Heart left ventricle (tissue), 13 donors: ENCODE measurements around the gene PRX.

Source experiments
- CTCF ChIP-seq, 12 donors: fragments of 200-600 bp; sonication (generic) in 4 of 12; IDR thresholded peaks; one replicate each; pipeline versions ENCODE4 v1.5.0 to v1.8.0; 2018 to 2022; ENCODE audit warnings: antibody characterized with exemption in 12 of 12, mild to moderate bottlenecking in 5 of 12
- POLR2A ChIP-seq, 2 donors: fragments of 450-650 bp; IDR thresholded peaks; one replicate each; pipeline ENCODE4 v1.6.1; 2017; ENCODE audit warnings: antibody characterized with exemption in 2 of 2, mild to moderate bottlenecking in 2 of 2, moderate library complexity in 2 of 2
- donor health status: ischemic (EF 13 %, LVEDD 7.1; RV severe dilation, severe dysfunction).
- donor health status: DM: no; HTN: yes; CAD: no.
- donor health status: DM: no; HTN: no; CAD: no.
- donor health status: ischemic (EF 25% LVEDD 6.9; RV normal size, moderate dysfunction).
- donor health status: ischemic (EF 25% LVEDD 5.7; RV mildly dilated, moderate dysfunction).
- donor health status: ischemic (EF 35%, LVEDD 5.7; RV mildly dilated, moderate dysfunction).
- donor health status: nonischemic (EF 11% LVEDD 7.7; RV severe dilation, severe dysfunction).
- donor health status: DM: yes; HTN: yes; CAD: no.
- donor health status: PGD.
- donor health status: ischemic (EF 29% LVEDD 5.4; RV normal size, mild dysfunction).
- donor health status: nonischemic (EF 23%, LVEDD 6.1; RV moderate dilation, normal function).

- no peak for TF ChIP-seq CTCF (IDR thresholded peaks at IDR 0.05)
- TF ChIP-seq POLR2A (IDR thresholded peaks at IDR 0.05): no peak
These were observed 47.4 kb downstream of the PRX start for GRCh38 chr19:40365613-40366401.
